ENCODE results near the gene STARD5. TPM values are rescaled to one million over a fixed set of nuclear protein-coding genes. Genes with fewer than 3 reads are reported as not detected.

The STARD5 gene
- total and polyA plus RNA-seq, 9 of the 15 experiments (the other 6 are each of a cell fraction or from before 2014, with no cell fraction given), result 1.7 to 5.7 (median 2.2) TPM

GRCh38 chr15:81296673-81297072 is 27.3 kb downstream of the STARD5 start (continued):
- TF ChIP-seq CEBPZ (IDR thresholded peaks at IDR 0.05; ENCODE audit: borderline replicate concordance, low read depth, low read length), result no peak
- TF ChIP-seq ZMIZ1 (IDR thresholded peaks at IDR 0.05; ENCODE audit: low read depth in 2 of 2, low read length in 2 of 2), result no peak
- no peak for TF ChIP-seq ZNF41 (CRISPR knock-in tag; conservative IDR thresholded peaks at IDR 0.05)
- no peak for TF ChIP-seq ZHX1 (conservative IDR thresholded peaks at IDR 0.05; ENCODE audit: low read length)
- no peak for TF ChIP-seq CREB3 (tag; conservative IDR thresholded peaks at IDR 0.05; ENCODE audit: low read depth)
